LHCN-M2 (cell line): ENCODE results near the gene NTRK3. TPM values are rescaled to one million over a fixed set of nuclear protein-coding genes. Genes with fewer than 3 reads are reported as not detected.

Experiments used
- DNase-seq: peaks from one replicate; pipeline ENCODE4 v3.0.0-alpha.2; 2012; ENCODE audit warnings: low read depth
- total RNA-seq: library from RNA; depleted of rRNA; stranded (reverse); fragments of >200 nt; gene quantifications from 2 replicates; pipeline ENCODE4 v1.2.3, GENCODE V29; 2014

NTRK3 gene
- total RNA-seq, 1 experiment from 2014 or later: 0.23 TPM

- no peak for DNase-seq
Observed at GRCh38 chr15:88185584-88185983, 71.0 kb downstream of the NTRK3 start.

GRCh38 chr15:88181613-88182012 is 74.9 kb downstream of the NTRK3 start:
- no peak for DNase-seq

- DNase-seq: no peak
Observed at GRCh38 chr15:88179562-88179961, 77.0 kb downstream of the NTRK3 start.

- no peak for DNase-seq
Observed at GRCh38 chr15:88178631-88179030, 77.9 kb downstream of the NTRK3 start.

- DNase-seq: no peak
Observed at GRCh38 chr15:88177451-88177850, 79.1 kb downstream of the NTRK3 start.

- DNase-seq: no peak
Observed at GRCh38 chr15:88174571-88174970, 82.0 kb downstream of the NTRK3 start.

GRCh38 chr15:88166082-88166993 is 90.2 kb downstream of the NTRK3 start:
- peak; percentile 1 for DNase-seq

GRCh38 chr15:88161636-88162035 is 94.9 kb downstream of the NTRK3 start:
- peak; percentile 1 for DNase-seq

- no peak for DNase-seq
Observed at GRCh38 chr15:88155310-88155709, 101.2 kb downstream of the NTRK3 start.

GRCh38 chr15:88152672-88153071 is 103.9 kb downstream of the NTRK3 start:
- DNase-seq: no peak

GRCh38 chr15:88147760-88148159 is 108.8 kb downstream of the NTRK3 start:
- no peak for DNase-seq

GRCh38 chr15:88144921-88145653 is 111.5 kb downstream of the NTRK3 start:
- peak; percentile 28 for DNase-seq

GRCh38 chr15:88142121-88142520 is 114.4 kb downstream of the NTRK3 start:
- no peak for DNase-seq

GRCh38 chr15:88141269-88141889 is 115.2 kb downstream of the NTRK3 start:
- no peak for DNase-seq

- no peak for DNase-seq
Observed at GRCh38 chr15:88140398-88140797, 116.1 kb downstream of the NTRK3 start.

- no peak for DNase-seq
Observed at GRCh38 chr15:88139936-88140335, 116.6 kb downstream of the NTRK3 start.

GRCh38 chr15:88133795-88134194 is 122.7 kb downstream of the NTRK3 start:
- no peak for DNase-seq

GRCh38 chr15:88132499-88132898 is 124.0 kb downstream of the NTRK3 start:
- no peak for DNase-seq

GRCh38 chr15:88131937-88132336 is 124.6 kb downstream of the NTRK3 start:
- DNase-seq: no peak

GRCh38 chr15:88127432-88127790 is 129.1 kb downstream of the NTRK3 start:
- DNase-seq: peak; percentile 88

GRCh38 chr15:88126695-88127431 is 129.7 kb downstream of the NTRK3 start:
- peak; percentile 82 for DNase-seq

- DNase-seq: no peak
Observed at GRCh38 chr15:88125576-88125975, 131.0 kb downstream of the NTRK3 start.
